GM19023 (cell line): Measurements from ENCODE around the gene ZNF418.

Source experiments
- ATAC-seq: cut with Tn5 transposase; IDR thresholded peaks from one replicate; pipeline ENCODE4 v1.9.1; 2021; ENCODE audit warnings: mild to moderate bottlenecking, moderate library complexity; ENCODE audit not compliant: unreplicated experiment

ZNF418 gene

GRCh38 chr19:57934820-57935665 is at the start of gene ZNF418:
Gene ZNF418, minus strand, starts transcription at chr19:57935402. Its CDS starts 1,580 bp downstream, at chr19:57933822.
- ATAC-seq: no peak

DNA sequence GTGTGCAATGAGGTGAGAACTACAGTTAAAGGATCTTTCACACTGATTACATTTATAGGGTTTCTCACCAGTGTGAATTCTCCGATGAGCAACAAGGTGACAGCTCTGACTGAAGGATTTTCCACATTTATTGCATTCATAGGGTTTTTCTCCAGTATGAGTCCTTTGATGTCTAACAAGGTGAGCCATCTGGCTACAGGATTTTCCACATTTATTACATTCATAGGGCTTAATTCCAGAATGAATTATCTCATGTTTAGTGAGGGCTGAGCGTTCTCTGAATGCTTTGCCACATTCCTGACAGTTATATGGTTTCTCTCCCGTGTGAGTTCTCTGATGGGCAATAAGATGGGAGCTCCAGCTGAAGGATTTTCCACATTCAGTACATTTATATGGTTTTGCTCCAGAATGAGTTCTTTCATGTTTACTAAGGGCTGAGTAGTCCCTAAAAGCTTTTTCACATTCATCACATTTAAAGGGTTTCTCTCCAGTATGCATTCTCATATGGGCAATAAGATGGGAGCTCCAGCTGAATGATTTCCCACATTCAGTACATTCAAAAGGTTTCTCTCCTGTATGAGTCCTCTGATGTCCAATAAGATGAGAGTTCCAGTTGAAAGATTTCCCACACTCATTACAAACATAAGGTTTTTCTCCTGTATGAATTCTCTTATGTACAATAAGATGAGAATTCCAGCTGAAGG is 43.5 kb upstream of the ZNF418 start:
- no peak for ATAC-seq

GRCh38 chr19:57974434-57974833 is 39.2 kb upstream of the ZNF418 start, which contains the start of gene C19orf18:
Gene C19orf18, minus strand, starts transcription at chr19:57974534. Its CDS starts 102 bp downstream, at chr19:57974432.
- ATAC-seq: no peak

GRCh38 chr19:57964761-57965160 is 29.6 kb upstream of the ZNF418 start:
- no peak for ATAC-seq

GRCh38 chr19:57961785-57962184 is 26.6 kb upstream of the ZNF418 start:
- no peak for ATAC-seq

GRCh38 chr19:57954996-57955395 is 19.8 kb upstream of the ZNF418 start:
- no peak for ATAC-seq

DNA sequence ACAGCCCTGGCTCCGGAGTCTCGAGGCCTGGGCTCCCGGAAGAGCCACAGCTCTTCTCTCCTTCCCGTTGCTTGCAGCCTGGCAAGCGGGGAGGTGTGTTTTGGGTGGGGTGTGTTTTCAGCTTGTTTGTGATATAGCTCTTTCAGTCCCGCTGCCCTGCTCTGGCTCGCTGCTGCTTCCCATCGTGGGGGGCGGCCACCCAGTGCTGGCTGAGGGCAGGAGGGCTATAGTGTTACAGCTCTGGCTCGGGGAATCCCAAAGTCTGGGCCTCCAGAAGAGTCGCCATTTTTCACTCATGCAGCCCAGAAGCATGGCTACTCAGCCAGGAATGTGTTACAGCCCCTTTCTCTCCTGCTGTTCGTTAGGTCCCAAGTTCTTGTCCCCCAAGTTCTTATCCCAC is 14.5 kb upstream of the ZNF418 start:
- ATAC-seq: no peak

DNA sequence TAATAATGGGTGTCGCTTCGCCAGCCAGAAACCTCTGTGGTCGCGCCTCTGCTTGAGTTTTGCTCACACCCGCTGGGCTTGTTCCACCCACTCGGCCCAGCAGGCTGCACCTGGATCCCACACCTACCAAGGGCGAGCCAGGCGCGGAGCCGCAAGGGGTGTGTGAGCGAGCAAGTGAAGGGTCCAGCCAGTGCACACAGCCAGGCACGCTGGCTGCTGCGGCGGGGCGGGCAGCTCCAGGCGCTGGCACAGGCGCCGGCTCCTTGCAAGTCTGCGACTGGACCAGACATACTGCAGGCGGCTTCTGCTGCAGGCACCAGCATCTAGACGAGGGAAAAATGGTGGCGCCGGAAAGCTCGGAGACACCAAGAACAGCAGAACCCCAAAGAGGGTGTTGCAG is 14.1 kb upstream of the ZNF418 start:
- ATAC-seq: no peak

- ATAC-seq: peak; percentile 86
Observed at GRCh38 chr19:57947419-57948134, 12.4 kb upstream of the ZNF418 start, which contains the start of gene ZNF256. Gene ZNF256, minus strand, starts transcription at chr19:57947706. Its CDS starts 232 bp downstream, at chr19:57947474.

DNA sequence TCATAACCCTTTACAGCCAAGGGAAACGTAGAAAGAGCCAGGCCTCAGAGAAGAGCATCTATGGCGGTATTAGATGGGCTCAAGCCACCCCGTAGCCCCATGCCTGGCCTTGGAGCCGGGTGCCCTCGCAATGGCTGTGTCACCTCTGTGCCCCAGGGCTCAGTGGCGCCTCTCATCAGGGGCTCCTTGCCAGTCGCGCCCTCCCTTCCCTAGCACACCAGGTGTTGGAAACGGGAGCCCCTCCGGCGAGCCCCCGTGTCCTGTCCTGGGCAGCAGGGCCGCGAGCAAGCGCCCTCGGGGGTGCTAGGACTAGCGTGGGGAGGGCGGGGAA is 11.9 kb upstream of the ZNF418 start:
- ATAC-seq: peak; percentile 20

- ATAC-seq: no peak
Observed at GRCh38 chr19:57946316-57946715, 11.1 kb upstream of the ZNF418 start.

DNA sequence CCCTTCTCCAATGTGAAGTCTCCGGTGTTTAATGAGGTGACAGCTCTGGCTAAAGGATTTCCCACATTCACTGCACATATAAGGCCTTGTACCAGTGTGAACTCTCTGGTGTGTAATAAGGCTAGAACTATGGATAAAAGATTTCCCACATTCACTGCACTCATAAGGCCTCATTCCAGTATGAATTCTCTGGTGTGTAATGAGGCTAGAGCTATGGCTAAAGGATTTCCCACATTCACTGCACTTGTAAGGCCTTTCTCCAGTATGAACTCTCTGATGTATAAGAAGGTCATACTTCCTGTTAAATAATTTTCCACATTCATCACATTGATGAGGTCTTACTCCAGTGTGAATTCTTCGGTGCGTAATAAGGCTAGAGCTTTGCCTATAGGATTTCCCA is 6.4 kb upstream of the ZNF418 start:
- ATAC-seq: no peak

DNA sequence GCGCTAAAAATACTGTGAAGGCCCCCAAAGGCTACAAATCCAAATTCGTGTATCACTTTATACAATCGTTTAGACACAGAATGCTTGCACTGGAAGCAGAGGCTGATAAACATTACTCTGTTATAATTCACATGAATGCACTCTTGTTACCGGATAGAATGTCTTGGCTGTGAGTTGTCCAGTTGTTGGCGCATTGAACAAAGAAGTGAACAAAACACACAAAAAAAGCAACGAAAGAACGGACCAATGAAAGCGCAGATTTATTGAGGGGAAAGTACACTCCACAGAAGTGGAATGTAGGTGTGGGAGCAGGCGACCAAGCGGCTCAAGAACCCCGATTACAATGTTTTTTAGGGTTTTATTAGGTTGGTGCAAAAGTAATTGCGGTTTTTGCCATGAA is 529 bp upstream of the ZNF418 start:
- ATAC-seq: no peak

GRCh38 chr19:57927587-57927986 is 7.6 kb downstream of the ZNF418 start:
- ATAC-seq: no peak

DNA sequence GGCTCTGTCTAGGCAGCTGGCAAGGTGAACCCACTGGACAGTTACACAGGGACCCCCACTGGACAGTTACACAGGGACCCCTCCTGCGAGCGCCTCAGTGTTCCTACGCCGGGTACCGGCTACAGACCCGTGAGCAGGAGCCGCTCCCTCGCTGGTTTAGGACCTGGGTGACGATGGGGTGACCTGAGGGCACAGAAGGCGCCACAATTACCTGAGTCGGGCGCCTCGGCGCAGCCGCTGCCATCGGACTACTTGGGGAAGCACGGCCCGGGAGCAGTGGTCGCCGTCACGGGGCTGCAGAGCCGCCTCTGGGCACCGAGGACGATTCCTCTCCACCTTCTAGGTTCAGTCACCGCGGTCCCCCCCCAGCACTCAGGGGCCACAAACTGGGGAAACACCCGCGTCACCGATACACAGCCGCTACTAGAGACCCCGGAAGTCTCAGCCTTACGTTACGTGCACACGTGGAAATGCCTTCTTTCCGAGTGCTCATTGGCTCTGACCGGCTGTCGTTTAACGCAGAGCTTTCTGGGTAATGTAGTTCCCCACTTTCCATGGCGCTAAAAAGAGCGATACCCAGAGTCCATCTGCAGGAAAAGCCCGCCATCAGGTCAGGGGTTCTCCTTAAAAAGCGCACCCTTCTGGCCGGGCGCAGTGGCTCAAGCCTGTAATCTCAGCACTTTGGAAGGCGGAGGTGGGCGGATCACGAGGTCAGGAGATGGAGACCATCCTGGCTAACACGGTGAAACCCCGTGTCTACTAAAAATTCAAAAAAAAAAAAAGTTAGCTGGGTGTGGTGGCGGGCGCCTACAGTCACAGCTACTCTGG is 18.8 kb downstream of the ZNF418 start, which contains the start of gene ZNF417:
ZNF417 (minus strand) TSS at position 425 of the 828 bp plus-strand sequence; CDS start at position 244, 181 bp downstream.
- peak; percentile 97 for ATAC-seq

DNA sequence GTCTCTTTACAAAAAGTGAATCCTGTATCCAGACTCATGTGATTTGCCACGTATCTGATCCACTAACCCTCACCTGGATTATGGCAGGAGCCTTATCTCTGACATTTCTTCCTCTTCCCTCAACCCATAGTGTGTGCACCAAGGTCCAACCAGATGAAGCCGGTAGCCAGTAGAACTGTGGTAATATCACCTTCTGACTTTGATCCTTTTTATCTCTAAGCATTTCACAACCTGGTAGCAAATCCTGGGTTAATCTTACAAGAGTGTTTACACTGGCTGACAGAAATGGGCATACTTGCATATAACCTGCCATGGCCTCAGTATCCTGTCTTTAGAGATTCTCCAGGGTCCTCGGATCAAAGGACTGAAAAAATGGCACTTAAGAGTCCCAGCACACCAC is 20.7 kb downstream of the ZNF418 start:
- ATAC-seq: no peak

GRCh38 chr19:57907394-57907793 is 27.8 kb downstream of the ZNF418 start:
- no peak for ATAC-seq

DNA sequence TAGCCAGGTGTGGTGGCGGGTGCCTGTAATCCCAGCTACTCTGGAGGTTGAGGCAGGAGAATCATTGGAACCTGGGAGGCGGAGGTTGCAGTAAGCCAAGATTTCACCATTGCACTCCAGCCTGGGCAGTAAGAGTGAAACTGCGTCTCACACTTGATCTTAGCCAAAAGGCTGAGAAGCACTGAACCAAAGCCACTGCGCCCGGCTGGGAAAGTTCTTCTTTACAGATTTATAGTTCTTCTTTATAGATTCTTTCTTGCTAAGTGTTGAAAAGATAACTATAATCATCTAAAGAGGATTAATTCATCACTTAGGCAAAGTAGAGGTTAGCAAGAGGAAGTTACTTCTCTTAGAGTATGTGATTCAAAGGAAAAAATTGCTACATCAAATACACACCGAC is 29.9 kb downstream of the ZNF418 start:
- ATAC-seq: no peak

- no peak for ATAC-seq
Observed at GRCh38 chr19:57903618-57904184, 31.5 kb downstream of the ZNF418 start.

- ATAC-seq: no peak
Observed at GRCh38 chr19:57900311-57900710, 34.9 kb downstream of the ZNF418 start.
